IMR-90 (cell line): Measurements from ENCODE around the gene PODXL2.
A peak's percentile ranks its signal among the peaks of the same experiment; 100 is the strongest.

Experiments used
- MAFK ChIP-seq: IDR thresholded peaks from 2 replicates; pipeline ENCODE4 v1.6.1; 2012; ENCODE audit warnings: low read depth, low read length, improper control_type of control experiment
- MXI1 ChIP-seq: IDR thresholded peaks from 2 replicates; pipeline ENCODE4 v1.6.1; 2012; ENCODE audit warnings: low read depth, mild to moderate bottlenecking, low read length, moderate library complexity, borderline replicate concordance
- RFX5 ChIP-seq: IDR thresholded peaks from 2 replicates; pipeline ENCODE4 v1.8.0; 2012; ENCODE audit warnings: low read depth, mild to moderate bottlenecking, low read length, moderate library complexity
- TF ChIP-seq, protein P1 (sequence below): conservative IDR thresholded peaks from 2 replicates; pipeline ENCODE4 v1.5.1; 2012; ENCODE audit warnings: mild to moderate bottlenecking, low read depth, low read length, improper control_type of control experiment

DNA sequence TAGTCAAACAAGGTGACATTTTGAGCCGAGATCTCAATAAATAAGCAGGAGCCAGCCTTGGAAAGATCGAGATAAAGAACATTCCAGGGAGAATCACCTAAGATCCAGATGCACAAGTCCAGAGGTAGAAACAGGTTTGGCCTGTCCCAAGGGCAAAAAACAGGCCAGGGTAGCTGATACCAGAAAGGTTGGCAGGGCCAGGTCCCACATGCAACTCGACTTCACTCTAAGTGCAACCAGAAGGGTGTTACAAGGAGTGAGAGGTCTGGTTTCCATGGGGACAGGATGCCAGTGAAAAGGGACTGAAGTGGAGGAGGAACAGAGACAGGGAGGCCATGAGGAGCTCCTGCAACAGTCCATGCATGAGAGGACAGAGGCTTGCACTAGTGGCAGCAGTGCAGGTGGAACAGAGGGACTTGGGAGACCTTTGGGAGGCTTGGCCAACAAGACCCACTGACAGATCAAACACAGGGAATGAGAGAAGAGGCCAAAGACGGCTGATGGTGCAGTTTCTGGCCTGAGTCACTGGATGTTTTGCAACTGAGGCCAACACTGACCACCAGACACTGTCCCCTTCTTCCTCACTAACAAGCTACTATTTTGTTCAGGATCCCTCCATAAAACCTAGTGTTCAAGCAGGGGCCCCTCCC is 43.7 kb upstream of the PODXL2 start:
- no peak for TF ChIP-seq RFX5
- TF ChIP-seq MAFK = peak; percentile 60; the same call in 1 of the 2 replicates
- no peak for TF ChIP-seq MXI1
- TF ChIP-seq, protein P1, sequence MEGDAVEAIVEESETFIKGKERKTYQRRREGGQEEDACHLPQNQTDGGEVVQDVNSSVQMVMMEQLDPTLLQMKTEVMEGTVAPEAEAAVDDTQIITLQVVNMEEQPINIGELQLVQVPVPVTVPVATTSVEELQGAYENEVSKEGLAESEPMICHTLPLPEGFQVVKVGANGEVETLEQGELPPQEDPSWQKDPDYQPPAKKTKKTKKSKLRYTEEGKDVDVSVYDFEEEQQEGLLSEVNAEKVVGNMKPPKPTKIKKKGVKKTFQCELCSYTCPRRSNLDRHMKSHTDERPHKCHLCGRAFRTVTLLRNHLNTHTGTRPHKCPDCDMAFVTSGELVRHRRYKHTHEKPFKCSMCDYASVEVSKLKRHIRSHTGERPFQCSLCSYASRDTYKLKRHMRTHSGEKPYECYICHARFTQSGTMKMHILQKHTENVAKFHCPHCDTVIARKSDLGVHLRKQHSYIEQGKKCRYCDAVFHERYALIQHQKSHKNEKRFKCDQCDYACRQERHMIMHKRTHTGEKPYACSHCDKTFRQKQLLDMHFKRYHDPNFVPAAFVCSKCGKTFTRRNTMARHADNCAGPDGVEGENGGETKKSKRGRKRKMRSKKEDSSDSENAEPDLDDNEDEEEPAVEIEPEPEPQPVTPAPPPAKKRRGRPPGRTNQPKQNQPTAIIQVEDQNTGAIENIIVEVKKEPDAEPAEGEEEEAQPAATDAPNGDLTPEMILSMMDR = no peak
